Activated naive CD8-positive, alpha-beta T cell (primary cell): ENCODE data around the gene UPF3A.

ENCODE experiments used
- H3K27ac Mint-ChIP-seq: one replicate; pipeline ENCODE4 v1.8.0; 2021; ENCODE audit warnings: mixed read lengths
- H3K27me3 Mint-ChIP-seq: one replicate; pipeline ENCODE4 v1.8.0; 2021; ENCODE audit warnings: mixed read lengths
- H3K36me3 Mint-ChIP-seq: one replicate; pipeline ENCODE4 v1.8.0; 2021; ENCODE audit warnings: mixed read lengths
- H3K4me1 Mint-ChIP-seq: one replicate; pipeline ENCODE4 v1.8.0; 2021; ENCODE audit warnings: low read depth, mixed read lengths
- H3K4me3 Mint-ChIP-seq: one replicate; pipeline ENCODE4 v1.8.0; 2021; ENCODE audit warnings: mild to moderate bottlenecking, mixed read lengths
- H3K9me3 Mint-ChIP-seq: one replicate; pipeline ENCODE4 v1.8.0; 2021; ENCODE audit warnings: low read depth, mixed read lengths

UPF3A gene

DNA sequence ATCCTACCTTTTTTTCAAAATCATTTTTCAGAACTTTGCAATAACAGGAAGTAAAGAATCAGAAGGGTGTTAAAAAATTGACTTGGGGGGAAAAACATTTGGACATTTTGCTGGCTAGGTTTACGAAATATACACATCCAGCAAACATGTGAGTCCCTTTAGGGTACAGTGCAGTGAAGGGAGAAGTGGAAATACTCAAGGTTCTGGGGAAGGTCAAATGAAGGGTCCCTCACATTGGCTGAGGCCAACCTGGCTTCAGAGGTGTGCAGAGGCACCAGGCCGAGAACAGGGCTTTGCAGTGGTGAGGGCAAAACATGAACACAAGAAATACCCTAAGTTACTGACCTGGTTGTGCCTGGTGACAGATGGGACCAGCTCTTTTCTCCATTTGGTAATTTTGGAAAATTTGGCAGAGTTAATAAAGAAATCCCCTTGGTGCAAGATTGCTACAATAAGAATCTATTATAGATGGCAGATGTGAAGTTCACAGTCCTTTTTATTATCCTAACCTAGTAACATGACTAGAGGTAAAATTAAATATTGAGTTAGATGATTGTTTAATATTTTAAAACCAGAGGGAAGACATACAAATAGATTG lies 1.5 kb upstream of the UPF3A start:
- Mint-ChIP-seq H3K27me3 (no peaks in the 10 kb centered on the region), H3K36me3 (peaks cover 5% of the 10 kb centered on the region), H3K27ac (peak overlapping the region; percentile 91), H3K4me3 (peak overlapping the region; percentile 85), H3K9me3 (no peaks in the 10 kb centered on the region), H3K4me1 (peaks cover 35% of the 10 kb centered on the region)

DNA sequence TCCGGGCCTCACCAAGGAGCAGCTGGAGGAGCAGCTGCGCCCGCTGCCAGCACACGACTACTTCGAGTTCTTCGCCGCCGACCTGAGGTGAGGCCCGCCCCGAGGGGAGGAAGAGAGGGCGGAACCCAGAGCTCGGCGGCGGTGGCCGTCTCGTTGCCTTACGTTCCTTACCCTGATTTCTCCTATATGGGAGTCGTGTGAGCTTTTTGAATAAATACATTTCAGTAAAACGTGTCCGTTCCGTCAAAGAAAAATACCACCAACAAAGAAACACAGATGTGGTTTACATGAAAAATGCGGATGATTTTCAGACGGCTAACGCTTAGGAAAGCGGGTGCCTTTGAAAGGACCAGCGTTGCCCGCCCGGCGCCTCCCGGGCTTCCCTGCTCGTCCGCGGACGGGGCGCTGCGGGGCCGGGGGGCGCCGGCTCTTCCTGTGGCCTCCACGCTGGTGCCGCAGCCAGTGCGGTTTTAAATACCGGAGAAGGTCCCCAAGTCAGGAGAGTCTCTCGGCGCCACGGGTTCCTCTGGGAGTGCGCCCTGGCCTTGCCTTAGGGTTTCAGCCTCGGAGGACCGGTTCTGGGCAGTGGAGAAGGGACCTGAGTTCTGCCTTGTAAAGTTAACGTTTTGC lies 755 bp downstream of the UPF3A start:
- peaks cover 47% of the 10 kb centered on the region for H3K4me1 Mint-ChIP-seq
- H3K27ac Mint-ChIP-seq, result peak overlapping the region; percentile 88
- no peaks in the 10 kb centered on the region for H3K9me3 Mint-ChIP-seq
- H3K27me3 Mint-ChIP-seq, result no peaks in the 10 kb centered on the region
- H3K36me3 Mint-ChIP-seq, result peaks cover 15% of the 10 kb centered on the region
- peak overlapping the region; percentile 92 for H3K4me3 Mint-ChIP-seq

DNA sequence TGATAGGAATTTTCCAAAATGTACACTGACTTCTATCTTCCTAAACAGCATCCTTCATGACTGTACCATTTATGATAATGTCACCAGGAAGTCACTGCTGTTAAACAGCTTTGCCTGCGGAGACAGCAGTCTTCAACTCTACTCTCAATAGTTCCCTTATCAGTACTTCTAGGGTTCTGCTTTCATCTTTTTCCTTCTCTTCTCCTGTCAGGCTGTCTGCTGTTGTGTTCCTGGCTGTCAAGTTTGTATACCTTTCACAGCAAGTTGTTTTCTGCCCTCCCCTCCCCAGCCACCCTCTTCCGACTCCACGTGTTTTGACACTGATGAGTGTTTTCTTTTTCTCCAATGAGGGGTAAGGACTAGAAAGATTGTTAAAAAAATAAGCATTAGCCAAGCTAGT lies 2.2 kb downstream of the UPF3A start:
- peaks cover 16% of the 10 kb centered on the region for H3K36me3 Mint-ChIP-seq
- peak overlapping the region; percentile 73 for H3K4me3 Mint-ChIP-seq
- no peaks in the 10 kb centered on the region for H3K27me3 Mint-ChIP-seq
- peaks cover 50% of the 10 kb centered on the region for H3K4me1 Mint-ChIP-seq
- H3K9me3 Mint-ChIP-seq, result no peaks in the 10 kb centered on the region
- H3K27ac Mint-ChIP-seq, result peak overlapping the region; percentile 76

DNA sequence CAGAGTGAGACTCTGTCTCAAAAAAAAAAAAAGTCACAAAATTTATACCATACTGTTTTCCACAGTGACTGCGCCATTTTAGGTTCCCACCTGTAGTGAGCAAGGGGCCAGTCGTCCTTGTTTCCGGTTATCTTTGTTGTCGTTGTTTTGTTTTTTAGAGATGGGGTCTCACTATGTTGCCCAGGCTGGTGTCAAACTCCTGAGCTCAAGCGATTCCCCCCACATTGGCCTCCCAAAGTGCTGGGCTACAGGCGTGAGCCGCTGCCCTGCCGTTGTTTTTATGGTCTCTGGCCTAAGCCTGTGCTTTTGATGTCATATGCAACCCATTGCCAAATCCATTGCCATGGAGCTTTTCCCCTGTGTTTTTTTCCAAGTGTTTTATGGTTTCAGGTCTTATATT lies 3.3 kb downstream of the UPF3A start:
- H3K27me3 Mint-ChIP-seq, result no peaks in the 10 kb centered on the region
- H3K27ac Mint-ChIP-seq, result peak overlapping the region; percentile 16
- no peak overlapping the region for H3K4me3 Mint-ChIP-seq
- H3K9me3 Mint-ChIP-seq, result no peaks in the 10 kb centered on the region
- H3K4me1 Mint-ChIP-seq, result peaks cover 43% of the 10 kb centered on the region
- peaks cover 16% of the 10 kb centered on the region for H3K36me3 Mint-ChIP-seq

DNA sequence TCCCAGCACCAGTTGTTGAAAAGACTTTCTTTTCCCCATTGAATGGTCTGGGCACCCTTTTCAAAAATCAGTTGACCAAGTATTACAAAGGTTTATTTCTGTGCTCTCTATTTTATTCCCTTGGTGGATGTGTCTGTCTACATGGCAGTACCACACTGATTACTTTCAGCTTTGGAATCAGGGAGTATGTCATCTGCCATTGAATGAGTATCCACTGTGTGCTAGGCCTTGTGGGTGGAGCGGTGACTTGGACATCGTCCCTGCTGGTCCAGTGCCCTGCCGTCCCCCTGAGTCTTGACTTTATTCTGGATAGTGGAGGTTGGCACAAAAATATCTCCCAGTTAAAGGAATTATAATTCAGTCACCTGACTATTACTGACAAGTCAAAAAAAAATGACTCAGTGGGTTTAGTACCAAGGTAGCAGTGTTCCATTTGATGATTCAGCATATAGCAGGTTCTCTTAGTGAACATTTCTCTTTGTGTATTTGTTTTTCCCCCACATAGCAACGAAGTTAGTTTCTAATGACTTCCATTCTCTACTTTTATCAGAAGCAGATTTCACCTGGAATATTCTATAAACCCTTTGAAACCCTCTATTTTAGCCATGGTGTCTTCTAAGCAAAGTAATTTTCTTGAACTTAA lies 3.9 kb downstream of the UPF3A start:
- Mint-ChIP-seq H3K4me1 (peaks cover 37% of the 10 kb centered on the region), H3K36me3 (peaks cover 16% of the 10 kb centered on the region), H3K9me3 (no peaks in the 10 kb centered on the region), H3K27me3 (no peaks in the 10 kb centered on the region), H3K4me3 (no peak overlapping the region), H3K27ac (peak overlapping the region; percentile 16)

DNA sequence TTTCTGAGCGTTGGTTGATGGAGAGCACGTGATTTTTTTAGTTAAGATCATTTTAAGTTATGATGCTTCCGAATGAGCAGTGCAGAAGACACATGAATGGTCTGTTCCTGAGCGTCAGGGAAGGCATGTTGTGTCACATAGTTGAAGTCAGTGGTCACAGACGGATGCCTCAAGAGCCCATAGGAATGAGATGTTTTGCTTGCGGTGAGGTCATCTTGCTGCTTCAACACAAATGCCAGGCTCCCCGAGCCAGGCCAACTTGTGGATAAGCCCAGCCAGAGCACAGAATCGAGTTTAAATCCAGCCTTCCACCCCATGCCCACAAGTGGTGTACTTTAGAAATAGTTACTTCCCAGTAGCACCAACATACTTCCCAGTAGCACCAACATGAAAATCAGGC lies 5.4 kb downstream of the UPF3A start:
- Mint-ChIP-seq H3K4me3 (no peak overlapping the region), H3K27me3 (no peaks in the 10 kb centered on the region), H3K36me3 (peaks cover 16% of the 10 kb centered on the region), H3K9me3 (no peaks in the 10 kb centered on the region), H3K4me1 (peaks cover 31% of the 10 kb centered on the region), H3K27ac (no peak overlapping the region)

DNA sequence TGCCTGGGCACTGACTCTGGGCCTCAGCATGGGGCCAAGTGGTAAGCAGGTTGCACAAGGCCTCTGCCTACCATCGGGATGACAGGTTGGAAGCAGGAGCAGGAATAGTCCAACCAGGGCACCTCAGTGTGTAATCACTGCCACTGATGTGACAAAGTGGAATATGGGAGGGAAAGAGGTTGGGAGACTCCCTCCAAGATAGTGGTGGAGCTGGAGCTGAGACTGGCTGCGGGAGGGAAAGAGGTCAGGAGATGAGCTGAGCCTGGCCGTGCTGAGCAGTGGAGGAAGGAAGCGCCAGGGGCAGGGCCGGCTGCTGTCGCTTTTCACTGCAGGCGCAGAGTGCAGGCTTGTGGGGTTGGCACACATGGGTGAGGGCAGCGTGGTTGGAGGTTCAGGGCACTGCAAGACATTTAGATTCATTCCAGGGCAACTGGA lies 6.8 kb downstream of the UPF3A start:
- Mint-ChIP-seq H3K27me3 (no peaks in the 10 kb centered on the region), H3K27ac (no peak overlapping the region), H3K36me3 (peaks cover 16% of the 10 kb centered on the region), H3K4me1 (peaks cover 27% of the 10 kb centered on the region), H3K9me3 (no peaks in the 10 kb centered on the region), H3K4me3 (no peak overlapping the region)

DNA sequence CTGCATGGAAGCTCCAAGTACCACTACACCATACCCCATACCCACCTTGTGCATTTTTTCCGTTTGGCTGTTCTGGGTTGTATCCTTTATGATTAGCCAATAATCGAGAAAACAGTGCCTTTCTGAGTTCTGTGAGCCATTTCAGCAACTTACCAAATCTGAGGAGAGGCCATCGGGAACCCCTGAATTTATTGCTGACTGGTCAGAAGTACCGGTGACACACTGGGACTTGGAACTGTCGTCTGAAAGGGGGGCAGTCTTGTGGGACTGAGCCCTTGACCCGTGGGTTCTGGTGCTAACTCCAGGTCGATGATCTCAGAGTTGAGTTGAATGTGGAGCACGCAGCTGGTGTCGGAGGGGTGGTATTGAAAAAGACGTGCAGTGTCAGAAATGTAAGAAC lies 15.0 kb downstream of the UPF3A start:
- Mint-ChIP-seq H3K27me3 (no peaks in the 10 kb centered on the region), H3K4me3 (no peak overlapping the region), H3K36me3 (peaks cover under 1% of the 10 kb centered on the region), H3K4me1 (no peaks in the 10 kb centered on the region), H3K27ac (peak overlapping the region; percentile 41), H3K9me3 (no peaks in the 10 kb centered on the region)

DNA sequence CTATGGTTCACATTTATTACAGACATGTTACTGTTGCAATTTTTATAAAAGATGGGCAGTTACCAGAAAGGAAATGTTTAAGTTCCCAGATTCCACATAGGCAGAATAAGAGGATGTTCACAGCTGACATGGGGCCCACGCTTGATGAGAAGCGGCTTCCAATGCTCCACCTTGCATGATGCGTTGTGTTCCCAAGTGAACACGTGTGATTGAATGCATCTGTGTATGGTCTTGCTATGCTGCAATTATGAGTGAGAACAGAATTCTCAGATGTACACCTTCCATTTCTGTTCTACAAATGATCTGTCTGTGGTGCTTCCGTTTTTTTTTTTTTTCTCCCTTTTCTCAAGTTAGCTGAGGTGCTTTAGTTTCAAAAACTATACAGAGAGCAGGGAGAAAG lies 15.5 kb downstream of the UPF3A start:
- Mint-ChIP-seq H3K27ac (no peak overlapping the region), H3K4me3 (no peak overlapping the region), H3K36me3 (peaks cover 3% of the 10 kb centered on the region)

DNA sequence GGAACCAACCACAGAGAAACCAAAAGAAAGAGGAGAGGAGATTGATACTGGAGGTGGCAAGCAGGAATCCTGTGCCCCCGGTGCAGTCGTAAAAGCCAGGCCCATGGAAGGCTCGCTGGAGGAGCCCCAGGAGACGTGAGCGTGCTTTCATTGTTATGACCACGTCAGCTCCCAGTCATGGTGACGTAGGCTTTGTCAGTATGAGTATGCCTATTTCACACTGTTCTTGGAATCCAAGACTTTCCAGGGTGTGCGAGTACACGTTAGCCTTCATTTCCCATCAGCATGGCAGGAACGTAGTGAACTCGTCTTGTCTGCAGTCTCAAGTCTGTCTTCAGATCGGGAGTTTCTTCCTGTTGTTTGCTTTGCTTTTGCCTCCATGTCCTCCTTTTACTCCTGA lies 17.5 kb downstream of the UPF3A start:
- Mint-ChIP-seq H3K4me3 (no peak overlapping the region), H3K9me3 (no peaks in the 10 kb centered on the region), H3K4me1 (no peaks in the 10 kb centered on the region), H3K27ac (no peak overlapping the region), H3K36me3 (peaks cover 3% of the 10 kb centered on the region), H3K27me3 (no peaks in the 10 kb centered on the region)

More for the DNA sequence above, 15.5 kb downstream of the UPF3A start:
- Mint-ChIP-seq H3K27me3 (no peaks in the 10 kb centered on the region), H3K4me1 (no peaks in the 10 kb centered on the region), H3K9me3 (no peaks in the 10 kb centered on the region)

DNA sequence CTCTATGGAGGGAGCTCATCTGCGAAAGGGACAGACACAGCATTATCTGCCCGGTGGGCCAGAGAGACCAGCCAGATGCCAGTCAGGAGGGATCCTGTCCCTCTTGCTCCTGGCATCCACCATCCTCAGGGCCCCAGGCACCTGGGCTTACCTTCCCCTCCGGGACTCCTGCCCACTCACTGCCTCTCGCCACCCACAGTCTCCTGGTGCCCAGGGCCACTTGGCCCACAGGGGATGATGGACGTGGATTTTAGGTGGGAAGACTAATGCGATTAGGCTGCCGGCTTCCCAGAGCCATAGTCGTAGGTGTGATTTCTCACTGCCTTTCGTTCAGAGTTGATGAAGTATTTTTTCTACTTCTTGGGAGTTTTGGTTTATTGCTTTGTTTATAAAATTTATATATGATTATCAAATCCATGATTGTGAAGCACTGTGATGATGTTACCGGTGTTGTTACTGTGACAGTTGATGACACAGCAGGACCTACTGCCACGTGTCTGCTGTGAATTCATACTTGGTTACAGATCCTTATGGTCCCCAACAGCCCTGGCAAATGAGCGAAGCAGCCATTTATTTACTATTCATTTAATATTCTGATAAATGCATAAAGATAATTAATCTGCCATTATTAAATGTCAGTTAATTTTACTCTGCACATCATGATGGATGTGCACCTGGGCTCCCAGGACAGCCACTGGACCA lies 18.4 kb downstream of the UPF3A start:
- no peak overlapping the region for H3K4me3 Mint-ChIP-seq
- no peaks in the 10 kb centered on the region for H3K9me3 Mint-ChIP-seq
- no peaks in the 10 kb centered on the region for H3K27me3 Mint-ChIP-seq
- H3K4me1 Mint-ChIP-seq, result no peaks in the 10 kb centered on the region
- H3K36me3 Mint-ChIP-seq, result peaks cover 3% of the 10 kb centered on the region
- no peak overlapping the region for H3K27ac Mint-ChIP-seq

DNA sequence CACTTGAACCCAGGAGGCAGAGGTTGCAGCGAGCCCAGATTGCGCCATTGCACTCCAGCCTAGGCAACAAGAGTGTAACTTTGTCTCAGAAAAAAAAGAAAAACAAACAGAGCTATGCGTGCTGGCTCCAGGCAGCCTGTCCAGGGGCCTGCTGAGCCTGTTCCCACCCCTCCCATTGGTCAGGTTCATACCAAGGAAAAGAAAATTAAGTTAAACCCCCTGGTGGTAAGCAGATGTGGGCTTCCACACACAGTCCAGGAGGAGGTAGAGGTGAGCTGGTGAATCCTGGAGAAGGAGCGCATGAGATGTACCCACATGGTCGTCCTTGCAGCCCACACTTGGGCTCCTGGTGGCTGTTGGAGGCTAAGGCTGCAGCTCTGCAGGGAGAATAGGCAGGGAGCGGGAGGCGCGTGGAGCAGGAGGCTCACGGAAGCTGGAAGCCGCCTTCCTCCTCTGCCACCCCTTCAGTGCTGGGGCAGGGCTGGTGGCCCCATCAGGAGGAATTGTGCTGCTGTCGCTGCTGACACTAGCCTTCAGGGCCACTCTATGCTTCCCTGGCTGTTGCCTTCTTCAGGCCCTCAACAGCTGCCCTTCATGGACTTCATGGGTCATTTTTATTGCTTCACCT lies 22.4 kb downstream of the UPF3A start:
- H3K4me1 Mint-ChIP-seq, result no peaks in the 10 kb centered on the region
- H3K27me3 Mint-ChIP-seq, result no peaks in the 10 kb centered on the region
- H3K36me3 Mint-ChIP-seq, result peaks cover 6% of the 10 kb centered on the region
- no peaks in the 10 kb centered on the region for H3K9me3 Mint-ChIP-seq
- no peak overlapping the region for H3K27ac Mint-ChIP-seq
- H3K4me3 Mint-ChIP-seq, result no peak overlapping the region

DNA sequence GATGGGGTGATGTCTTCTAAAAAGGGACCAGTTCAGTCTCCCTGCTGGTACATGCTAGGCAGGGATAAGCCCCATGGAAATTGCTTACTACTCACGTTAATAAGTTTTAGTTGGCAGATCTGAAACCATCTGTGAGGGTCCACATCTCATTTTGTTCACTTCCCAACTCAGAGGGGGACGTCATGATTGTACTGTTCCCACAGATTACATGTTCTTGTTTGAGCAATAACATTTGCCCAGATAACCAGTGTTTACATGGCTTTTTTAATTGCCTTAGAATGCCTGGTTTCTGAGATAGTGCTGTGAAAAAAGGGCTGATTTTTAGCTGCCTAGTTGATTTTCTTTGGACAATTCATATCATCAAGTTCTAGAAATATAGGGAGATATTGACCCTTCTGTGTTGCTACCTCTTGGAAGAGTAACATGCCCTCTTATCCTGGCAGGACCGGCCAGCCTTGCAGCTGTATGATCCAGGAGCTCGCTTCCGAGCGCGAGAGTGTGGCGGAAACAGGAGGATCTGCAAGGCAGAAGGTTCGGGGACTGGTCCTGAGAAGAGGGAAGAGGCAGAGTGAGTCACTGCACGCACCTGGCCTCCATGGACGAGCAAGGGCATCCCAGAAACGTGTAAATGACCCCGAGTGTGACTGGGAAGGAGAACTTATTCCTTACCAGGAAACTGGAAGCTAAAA lies 23.1 kb downstream of the UPF3A start:
- Mint-ChIP-seq H3K27ac (no peak overlapping the region), H3K36me3 (peaks cover 6% of the 10 kb centered on the region), H3K9me3 (no peaks in the 10 kb centered on the region), H3K27me3 (no peaks in the 10 kb centered on the region), H3K4me3 (no peak overlapping the region), H3K4me1 (no peaks in the 10 kb centered on the region)

DNA sequence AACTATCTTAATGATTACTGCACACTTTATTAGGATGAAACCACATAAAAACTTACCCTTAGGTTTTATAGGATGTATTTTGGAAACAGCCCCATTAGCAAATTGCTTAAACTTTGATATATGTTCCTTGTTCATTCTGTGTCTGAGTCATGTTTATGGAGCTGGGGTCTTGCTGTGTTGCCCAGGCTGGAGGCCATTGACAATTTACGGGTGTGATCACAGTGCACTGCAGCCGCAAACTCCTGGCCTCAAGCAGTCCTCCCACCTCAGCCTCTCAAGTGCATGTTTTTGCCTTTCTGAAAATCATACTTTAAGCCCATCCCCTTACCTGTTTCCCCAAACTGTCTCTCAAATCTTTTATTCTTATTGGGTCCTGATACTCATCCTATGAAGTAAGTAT lies 27.7 kb downstream of the UPF3A start:
- Mint-ChIP-seq H3K27me3 (no peaks in the 10 kb centered on the region), H3K27ac (no peak overlapping the region), H3K9me3 (no peaks in the 10 kb centered on the region), H3K4me1 (peaks cover 14% of the 10 kb centered on the region), H3K4me3 (no peak overlapping the region), H3K36me3 (peaks cover 3% of the 10 kb centered on the region)
